T-helper 1 cell (primary cell): ENCODE results near the gene POC1B.
A peak's percentile ranks its signal among the peaks of the same experiment; 100 is the strongest.

Experiments used
- DNase-seq, 5 donors: peaks; one replicate each; pipeline ENCODE4 v3.0.0-alpha.2; 2012 to 2020

POC1B gene

DNA sequence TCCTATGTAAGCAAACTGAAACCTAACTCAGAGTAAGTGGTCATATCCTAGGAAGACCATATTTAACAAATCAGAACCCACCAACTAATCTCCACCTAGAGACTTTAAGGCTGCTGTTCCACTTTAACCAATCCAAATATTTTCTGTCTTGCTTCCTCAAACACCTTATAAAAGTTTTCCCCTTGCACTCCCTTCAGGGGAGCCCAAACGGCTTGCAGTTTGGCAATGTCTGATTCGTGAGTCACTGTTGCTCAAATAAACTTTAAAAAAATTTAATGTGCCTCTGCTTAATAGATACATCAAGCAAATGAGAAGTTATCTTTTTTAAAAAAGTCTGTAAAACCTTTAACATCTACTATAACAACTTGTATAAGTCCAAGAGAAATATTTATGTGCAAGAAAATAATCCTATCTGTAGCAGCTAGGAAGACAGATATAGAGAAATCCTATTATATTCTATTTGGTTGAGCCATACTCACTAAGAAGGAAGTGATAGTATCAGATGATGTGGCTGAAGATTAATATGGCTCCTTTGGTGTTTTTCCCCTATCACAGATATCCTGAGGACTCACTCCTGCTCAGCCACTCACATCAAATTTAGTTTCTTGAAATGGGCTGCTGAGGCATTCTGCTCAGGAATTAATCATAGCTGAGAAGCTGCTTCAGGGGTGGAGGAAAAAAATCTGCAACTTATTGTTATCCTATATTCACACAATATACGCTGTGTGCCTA is 108.4 kb downstream of the POC1B start:
- no peak for DNase-seq

DNA sequence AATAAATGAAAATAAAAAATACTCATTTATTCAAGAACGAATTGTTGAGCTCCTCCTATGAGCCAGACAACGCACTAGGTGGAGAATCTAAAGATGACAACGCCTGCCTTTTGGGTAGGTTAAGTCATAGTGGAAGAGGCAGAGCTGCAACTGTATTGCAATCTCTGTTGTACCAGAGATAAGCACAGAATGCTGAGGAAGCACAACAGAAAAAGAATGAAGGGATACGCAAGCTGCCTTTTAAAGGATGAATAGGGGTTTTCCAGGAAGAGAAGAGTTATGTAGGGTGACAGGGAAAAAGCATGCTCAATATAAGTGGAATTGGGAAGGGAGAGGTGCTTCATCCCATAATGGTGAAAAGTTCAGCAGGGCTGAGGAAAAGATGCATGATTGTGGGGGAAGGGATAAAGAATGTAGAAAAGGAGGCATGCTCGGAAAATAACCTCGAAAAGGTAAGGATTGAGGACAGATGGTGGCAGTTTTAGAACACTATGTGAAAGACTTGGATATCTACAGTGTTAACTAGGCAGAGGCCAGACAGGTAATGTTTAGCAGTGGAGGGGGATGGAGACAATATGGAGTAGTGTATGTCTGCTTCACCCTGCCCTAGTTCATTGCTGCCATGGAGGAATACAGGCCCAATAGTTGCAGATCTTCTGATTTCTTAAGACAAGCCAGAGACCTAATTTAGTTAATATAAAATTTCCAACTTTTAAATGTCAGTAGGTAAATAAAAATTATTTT is 109.6 kb downstream of the POC1B start:
- DNase-seq = no peak

DNA sequence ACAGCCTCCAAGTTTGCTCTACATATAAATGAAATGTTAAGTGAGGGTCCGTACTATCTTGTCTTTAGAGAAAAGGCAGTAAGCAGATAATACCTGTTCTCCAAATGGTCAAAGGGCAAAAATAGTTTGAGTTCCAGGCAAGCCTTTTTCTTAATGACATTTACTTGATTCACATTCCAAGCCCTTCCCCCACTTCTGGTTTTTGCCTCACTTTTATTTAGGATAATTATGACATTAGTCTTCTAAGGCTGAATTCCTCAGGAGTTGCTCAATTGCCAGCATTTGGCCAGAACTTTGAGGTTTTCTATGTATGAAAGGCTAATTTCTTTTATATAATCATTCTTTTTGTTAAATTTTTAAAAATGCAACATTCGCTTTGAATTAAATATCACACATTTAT is 111.0 kb downstream of the POC1B start:
- DNase-seq = no peak

DNA sequence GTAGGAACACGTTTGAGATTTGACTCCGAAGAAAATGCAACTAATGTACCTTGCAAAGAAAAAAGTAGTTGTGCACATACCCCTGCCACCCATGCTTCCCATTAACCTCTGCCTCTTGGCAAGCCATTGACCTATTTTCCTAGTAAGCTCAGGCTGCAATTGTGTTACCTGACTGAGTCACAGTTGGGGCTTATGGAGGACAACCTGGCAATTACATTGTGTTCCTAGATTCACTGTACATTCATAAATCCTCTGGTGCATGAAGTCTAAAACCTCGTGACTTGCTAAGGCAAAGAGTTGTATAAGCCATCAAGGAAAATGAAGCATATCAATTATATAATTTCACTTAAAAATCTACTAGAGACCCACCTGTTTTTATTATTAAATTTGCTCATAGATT is 111.5 kb downstream of the POC1B start:
- no peak for DNase-seq

DNA sequence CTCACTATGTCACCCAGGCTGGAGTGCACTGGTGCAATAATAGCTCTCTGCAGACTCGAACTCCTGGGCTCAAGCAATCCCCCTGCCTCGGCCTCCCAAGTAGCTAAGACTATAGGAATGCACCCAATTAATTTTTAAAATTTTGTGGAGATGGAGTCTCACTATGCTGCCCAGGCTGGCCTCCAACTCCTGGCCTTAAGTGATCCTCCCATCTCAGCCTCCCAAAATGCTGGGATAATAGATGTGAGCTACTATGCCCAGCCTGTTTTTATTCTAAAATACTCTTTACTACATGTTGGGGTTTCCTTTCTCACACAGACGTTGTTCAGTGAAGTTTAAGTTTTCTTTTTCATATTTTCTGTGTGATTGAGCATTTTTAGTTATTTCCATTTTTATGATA is 112.6 kb downstream of the POC1B start:
- no peak for DNase-seq

DNA sequence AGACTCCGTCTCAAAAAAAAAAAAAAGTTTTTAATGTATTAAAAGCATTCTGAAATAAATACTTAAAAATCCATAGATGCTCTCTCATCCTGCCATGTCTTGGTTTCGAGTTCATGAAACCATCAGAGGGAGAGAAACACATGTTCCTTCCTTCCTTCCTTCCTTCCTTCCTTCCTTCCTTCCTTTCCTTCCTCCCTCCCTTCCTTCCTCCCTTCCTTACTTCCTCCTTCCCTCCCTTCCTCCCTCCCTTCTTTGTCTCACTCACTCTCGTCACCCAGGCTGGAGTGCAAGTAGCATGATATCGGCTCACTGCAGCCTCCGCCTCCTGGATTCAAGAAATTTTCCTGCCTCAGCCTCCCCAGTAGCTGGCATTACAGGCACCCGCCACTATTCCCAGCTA is 113.2 kb downstream of the POC1B start:
- DNase-seq = no peak

DNA sequence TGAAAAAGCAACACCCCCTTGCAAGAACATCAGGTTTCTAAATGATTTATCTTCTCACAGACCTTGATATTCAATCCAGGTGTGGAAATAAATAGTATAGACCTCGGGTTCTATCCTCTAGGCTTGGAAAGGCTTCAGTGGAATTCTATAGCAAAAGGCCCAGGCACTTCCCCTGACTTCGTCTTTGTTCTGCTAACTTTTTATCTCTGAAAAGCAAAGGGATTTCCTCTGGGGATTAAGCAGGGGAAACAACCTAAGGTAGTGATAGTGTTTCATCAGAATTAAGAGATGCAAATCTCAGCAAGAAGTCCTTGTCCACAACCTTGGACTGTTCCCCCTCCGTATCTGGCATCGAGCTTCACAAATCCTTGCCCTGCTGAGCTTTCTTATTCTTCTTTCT is 114.0 kb downstream of the POC1B start:
- DNase-seq = no peak

DNA sequence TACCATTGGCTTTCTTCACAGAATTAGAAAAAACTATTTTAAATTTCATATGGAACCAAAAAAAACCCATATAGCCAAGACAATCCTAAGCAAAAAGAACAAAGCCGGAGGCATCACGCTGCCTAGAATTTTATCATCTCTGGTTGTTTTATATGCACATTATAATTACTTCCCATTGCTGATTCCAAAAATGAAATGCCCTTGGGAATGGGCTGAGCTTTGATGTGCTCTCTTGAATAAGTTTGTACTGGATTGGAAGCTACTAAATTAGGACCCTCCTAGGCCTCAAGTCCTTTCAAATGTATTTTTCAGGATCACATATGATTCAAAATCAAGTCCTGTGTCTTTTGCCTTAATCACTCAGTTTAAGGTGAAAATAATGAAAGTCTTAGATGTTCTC is 114.6 kb downstream of the POC1B start:
- no peak for DNase-seq

DNA sequence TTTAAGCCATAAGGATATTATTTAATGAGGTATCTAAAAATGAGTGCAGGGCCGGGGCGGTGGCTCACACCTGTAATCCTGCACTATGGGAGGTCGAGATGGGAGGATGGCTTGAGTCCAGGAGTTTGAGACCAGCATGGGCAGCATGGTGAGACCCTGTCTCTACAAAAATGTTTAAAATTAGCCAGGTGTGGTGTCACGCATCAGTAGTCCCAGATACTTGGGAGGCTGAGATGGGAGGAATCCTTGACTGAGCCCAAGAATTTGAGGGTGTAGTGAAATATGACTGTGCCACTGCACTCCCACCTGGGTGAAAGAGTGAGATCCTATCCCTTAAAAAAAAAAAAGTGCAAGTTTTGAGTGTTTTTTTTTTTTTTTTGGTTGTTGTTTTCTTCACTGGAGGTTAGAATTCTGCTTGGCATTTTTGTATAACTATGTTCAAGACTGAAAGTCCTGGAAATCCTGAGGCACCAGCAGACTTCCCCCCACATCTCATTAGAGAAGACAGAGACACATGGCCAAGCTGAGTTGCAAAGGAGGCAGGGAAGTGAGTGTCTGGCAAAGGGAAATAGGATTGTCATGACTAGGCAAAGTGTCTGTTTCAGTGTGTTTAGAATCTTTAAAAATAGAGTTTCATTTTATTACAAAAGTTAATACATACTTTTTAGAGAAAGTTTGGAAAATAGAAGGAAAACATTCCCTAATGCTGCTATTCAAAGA is 120.1 kb downstream of the POC1B start:
- DNase-seq = no peak

DNA sequence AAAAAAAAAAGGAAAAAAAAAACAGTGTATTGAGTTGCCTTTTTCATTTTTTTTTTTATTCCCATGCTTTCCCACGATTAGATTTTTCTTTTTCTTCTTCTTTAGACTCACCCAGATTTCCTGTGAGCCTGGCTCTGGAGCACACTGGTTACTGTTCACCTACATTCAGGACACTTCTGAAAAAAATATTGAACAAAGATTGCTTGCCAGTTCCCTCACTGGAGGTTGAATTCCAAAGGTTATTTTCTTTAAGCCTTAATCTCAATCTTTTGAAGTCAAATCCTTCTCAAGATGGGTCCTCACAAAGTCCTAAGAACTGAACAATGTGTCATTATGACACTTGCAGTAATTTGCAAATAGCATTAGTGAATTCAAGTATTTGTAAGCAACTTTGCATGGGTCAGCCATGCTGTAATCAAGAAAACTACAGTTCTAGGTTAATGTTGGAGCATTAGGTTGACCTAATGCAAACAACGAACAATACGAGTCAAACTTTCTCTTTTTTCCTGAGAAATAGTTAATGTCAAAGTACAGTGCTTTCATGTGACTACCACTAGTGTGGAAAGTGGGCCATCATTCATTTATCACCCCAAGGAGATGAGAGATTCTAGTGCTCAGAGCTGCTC is 124.3 kb downstream of the POC1B start:
- no peak for DNase-seq

DNA sequence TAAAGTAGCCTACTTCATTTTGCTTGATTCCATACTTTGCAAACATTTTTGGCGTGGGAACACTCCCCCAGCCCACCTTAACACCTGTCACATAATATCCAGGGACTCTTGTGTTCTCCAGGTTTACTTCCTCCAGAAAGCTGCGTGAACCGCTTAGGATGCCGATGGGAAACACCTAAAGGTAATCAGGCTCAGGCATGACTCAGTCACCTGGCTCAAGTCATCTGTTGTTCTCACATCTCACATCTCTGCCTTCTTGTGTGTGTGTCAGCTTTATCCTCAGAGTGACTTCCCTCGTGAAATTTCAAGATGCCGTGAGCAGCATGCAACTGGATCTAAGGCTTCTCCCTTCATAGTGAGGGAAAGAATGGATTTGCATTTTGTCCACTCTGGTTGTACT is 125.4 kb downstream of the POC1B start:
- no peak for DNase-seq

DNA sequence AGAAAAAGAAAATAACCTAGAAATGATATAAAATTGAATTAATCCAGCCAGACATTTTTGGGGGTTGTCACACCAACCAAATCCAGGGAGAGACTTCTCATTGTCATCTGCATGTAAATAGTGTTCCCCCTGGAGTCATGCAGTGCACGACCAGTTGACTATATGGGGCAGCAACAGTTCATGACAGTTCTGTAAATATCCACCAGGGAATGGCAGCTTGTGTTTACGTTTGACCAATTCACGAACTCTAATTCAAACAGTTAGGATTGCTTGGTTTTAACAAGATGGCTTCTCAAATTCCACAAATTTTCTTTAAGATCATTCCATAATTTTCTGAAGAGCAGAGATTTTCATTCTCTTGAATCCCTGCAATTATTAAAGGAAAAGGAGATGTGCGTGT is 130.1 kb downstream of the POC1B start:
- no peak for DNase-seq

DNA sequence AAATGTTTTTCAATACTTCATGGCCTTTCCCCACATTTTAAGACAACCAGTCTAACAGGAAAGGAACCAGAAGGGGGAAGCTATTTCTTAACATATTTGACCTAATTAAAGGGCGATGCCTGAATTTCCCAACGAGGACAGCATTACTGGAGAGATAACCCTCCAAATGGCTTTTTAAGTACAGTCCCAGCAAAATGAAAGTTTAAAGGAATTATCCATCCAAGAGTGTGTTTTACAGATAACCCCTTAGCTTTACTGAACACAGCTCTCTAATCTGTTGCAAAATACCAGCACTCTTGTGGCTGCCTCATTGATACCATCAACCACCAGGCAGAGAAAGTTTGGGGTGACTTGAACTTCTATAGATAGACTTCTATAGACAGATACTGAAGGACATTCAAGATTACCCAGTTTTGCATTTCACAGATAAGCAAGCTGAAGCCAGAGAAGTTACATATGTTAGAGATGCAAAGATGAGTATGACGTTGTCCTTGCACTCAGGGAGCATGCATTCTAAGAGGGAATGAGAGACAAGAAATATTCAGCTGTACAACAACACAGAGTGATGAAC is 132.2 kb downstream of the POC1B start:
- no peak for DNase-seq

DNA sequence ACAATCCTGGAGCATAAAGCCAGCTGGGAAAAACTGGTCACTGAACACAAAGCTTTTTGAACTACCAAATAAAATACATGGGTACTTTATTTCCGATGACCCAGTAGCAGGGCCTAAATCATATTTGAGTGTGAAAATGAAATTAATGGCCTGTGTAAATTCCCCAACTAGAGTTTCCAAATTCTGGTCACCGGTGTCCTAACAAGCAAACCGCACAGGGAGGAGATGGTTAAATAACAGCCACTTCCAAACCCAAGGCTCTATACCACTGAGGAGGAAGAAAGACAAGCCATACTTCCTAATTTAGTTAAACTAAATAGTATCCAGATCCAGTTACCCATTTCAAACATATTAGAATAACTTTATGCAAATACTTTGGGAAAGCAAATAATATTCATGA is 133.5 kb downstream of the POC1B start:
- no peak for DNase-seq

DNA sequence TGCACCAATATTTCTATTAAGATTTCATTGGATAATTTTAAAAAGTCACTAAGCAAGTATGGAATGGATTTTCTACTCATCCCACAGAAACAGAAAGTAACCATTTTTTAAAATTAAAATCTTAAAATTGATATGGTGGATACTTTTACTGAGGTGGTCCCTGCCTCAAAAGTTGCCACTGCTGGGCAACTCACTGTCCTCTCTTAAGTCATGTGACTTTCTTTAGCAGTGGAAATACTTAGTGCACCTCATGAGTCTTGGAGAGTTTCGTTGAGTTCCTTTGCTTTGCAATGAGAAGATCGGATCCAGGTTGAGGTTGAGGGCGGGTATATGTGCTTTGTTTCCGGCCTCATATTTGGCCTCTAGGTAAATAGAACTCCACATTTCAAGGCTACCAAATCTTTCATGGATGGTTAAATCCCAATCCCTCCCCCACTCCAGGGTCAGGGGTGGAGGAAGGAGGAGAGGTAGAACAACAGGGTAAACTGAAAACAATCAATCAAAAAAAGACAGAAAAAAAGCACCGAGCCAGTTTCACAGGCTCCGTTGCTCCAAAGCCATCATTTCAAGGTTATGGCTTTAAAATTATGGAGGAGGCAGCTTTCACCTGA is 134.0 kb downstream of the POC1B start:
- no peak for DNase-seq

DNA sequence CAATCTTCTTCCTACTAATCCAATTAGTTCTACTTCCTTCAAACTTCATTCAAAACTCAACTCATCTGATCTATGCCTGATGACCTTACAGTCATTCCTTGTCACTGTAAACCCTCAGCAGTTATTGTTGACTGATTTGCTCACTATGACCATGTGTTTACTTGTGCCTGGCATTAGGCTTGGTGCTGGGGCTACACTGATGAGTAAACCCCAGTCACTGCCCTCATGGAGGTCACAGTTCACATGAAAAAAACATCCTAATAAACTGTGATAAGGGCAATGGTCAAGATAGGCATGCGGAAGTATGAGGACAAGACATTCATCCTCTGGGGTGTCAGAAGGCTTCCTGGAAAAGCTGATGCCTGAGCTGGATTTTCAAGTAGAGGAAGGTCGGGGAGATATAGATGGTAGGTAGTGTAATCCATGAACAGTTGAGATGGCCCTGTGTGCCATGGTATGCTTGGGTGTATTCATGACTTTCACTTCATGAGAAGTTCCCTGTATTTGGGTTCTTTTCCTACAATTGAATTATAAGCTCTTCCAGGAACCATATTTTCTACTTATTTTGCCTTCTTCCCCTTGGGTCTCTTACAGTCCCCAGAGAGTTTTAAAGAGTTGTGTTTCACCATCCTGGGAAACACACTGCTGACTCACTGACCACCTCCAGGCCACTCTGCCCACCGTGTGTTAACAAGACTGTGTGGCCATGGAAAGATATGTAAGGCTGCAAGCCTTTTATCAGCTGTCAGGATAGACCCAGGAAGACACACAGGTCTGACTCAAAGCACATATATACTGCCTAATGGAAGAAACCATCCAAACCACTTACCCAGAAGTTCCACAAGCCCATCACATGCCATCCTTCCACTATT is 134.8 kb downstream of the POC1B start:
- DNase-seq = peak in 1 of 5 donors; percentile 35

DNA sequence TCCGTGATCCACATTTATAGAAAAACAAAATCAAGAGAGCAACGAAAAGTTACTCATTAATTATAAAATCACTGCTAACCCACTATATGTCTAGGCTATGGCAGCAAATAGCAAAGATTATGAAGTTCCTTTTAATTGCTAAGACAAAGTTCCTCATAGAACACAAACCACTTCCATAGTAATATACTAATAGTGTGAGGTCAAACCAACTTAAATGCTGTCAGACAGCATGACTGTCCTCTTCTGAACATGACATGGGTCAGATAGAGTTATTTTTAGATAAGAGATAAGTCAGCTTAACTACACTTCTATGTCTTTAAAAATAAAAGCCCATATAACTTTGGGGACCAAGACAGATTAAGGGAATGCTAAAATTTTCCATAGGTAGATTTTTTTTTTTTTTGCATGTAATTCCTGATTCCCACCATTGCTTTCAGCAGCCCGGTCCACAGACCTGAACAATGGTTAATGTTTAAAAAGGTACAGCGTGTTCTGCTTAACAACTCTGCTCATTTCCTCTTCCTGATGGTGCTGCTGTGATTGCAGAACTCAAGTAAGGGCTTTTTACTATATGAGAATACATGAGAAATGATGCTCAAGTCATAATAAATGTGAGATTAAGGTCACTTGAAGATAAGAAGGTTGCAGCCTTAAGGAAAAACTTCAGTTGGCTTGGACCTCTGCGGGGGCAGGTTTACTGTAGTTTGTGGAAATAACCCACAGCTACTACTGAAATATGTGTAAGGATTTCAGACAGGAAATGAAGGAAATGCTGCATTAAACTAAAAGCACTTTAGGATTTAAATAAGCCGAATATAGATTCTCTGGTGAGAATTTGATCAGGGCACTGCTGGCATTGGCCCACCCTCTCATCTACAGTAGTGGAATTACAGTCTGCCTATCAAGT is 135.8 kb downstream of the POC1B start:
- DNase-seq = peak in 1 of 5 donors; percentile 39

DNA sequence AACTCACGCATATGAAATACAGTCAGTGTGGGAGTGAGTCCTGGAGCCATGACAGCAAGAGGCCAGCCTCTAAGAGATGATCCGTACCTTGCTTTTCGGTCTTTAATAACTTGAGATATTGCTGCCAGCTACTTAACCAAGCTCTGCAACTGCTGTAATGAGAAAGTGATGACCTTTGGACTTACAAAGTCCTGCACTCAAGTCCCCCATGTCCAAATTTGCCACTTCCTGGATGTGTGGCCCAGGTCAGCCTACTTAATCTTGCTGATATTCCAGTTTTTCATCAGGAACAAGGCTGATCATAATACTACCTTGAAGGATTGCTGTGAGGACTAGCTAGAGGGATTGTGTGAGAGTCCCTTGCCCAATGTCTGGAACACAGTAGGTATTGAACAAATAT is 139.7 kb downstream of the POC1B start:
- no peak for DNase-seq

DNA sequence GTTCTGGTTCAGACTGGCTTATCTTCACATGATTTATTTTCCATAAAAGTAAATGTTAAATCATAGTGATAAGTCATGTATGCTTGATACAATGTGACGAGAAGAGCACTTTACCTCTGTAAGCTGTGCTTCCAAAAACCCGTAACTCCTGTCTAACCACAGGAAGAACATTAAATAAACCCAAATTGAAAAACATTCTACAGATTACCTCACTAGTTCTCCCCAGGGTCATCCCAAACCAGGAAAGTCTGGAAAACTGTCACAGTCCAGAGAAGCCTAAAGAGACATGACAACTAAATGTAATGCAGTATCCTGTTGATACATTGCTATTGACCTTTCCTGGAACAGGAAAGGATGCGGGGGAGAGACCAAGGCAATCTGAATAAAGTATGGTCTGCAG is 141.0 kb downstream of the POC1B start:
- DNase-seq = no peak

DNA sequence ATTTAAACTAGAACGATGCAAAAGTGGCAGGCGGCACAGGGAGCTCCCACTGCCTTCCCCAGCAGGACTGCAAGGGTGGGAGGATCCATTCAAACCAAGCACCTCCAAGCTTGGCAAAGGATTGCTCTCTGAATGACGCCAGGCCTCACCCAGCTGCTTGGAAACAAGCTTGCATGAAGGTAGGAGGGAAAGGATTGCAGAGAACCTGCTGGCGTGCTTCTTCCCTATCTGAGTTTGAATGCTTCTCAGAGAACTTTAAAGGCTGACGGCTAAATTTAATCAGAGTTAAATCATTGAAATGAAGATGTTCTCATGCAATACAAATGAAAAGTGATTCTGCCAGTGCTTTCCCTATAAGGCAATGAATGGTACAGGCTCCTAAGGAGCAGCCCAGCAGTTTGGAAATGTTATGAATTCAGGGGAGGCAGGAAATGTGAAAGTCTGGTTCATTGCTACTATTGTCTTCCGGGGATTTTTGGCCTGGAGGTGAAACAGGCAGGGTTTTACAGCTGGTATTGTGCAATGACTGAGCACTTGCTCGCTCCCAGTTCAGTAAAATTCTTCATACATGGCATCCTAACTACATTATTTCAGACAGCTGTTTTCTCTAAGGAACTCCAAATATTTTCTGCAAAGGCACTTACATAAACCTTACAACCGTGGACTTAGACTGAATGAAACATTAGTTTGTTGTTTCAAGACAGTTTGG is 141.6 kb downstream of the POC1B start:
- DNase-seq = no peak
